Liver (tissue), 3 donors: ENCODE measurements around the gene PODN.

Source experiments
- ATF3 ChIP-seq: IDR thresholded peaks from 2 replicates; pipeline ENCODE4 v1.6.1; 2016; ENCODE audit warnings: antibody characterized with exemption
- EGR1 ChIP-seq, 2 donors: IDR thresholded peaks; 2 replicates each; pipeline ENCODE4 v1.6.1; 2016 to 2018; ENCODE audit warnings: antibody characterized with exemption in 2 of 2, low read depth in 2 of 2
- GABPA ChIP-seq, 2 donors: IDR thresholded peaks in 1 of 2; conservative IDR thresholded peaks in 1 of 2; 2 replicates each; pipeline ENCODE4 v1.6.1; 2016; ENCODE audit warnings: antibody characterized with exemption in 2 of 2, mild to moderate bottlenecking in 1 of 2, moderate library complexity in 1 of 2
- HNF4G ChIP-seq: IDR thresholded peaks from 2 replicates; pipeline ENCODE4 v1.6.1; 2016; ENCODE audit warnings: antibody characterized with exemption
- JUND ChIP-seq, 2 donors: IDR thresholded peaks; 2 replicates each; pipeline ENCODE4 v1.6.1; 2016; ENCODE audit warnings: antibody characterized with exemption in 2 of 2
- MAX ChIP-seq: IDR thresholded peaks from 2 replicates; pipeline ENCODE4 v1.6.1; 2016; ENCODE audit warnings: antibody characterized with exemption
- NR2F2 ChIP-seq: IDR thresholded peaks from 2 replicates; pipeline ENCODE4 v1.6.1; 2016; ENCODE audit warnings: antibody characterized with exemption
- RAD21 ChIP-seq, 2 donors: IDR thresholded peaks; 2 replicates each; pipeline ENCODE4 v1.6.1; 2016; ENCODE audit warnings: antibody characterized with exemption in 2 of 2, mild to moderate bottlenecking in 2 of 2
- REST ChIP-seq: IDR thresholded peaks from 2 replicates; pipeline ENCODE4 v1.6.1; 2016; ENCODE audit warnings: antibody characterized with exemption, mild to moderate bottlenecking
- SP1 ChIP-seq: IDR thresholded peaks from 2 replicates; pipeline ENCODE4 v1.6.1; 2018; ENCODE audit warnings: antibody characterized with exemption, mild to moderate bottlenecking
- TAF1 ChIP-seq: conservative IDR thresholded peaks from 2 replicates; pipeline ENCODE4 v1.6.1; 2016; ENCODE audit warnings: antibody characterized with exemption, mild to moderate bottlenecking
- YY1 ChIP-seq: IDR thresholded peaks from 2 replicates; pipeline ENCODE4 v1.6.1; 2016; ENCODE audit warnings: antibody characterized with exemption, mild to moderate bottlenecking
- TF ChIP-seq, protein P1 (sequence below): fragments of 150-350 bp; IDR thresholded peaks from 2 replicates; pipeline ENCODE4 v1.5.1; 2017; ENCODE audit warnings: improper control_type of control experiment, low read depth, low read length; ENCODE audit not compliant: missing input control
- TF ChIP-seq, protein P2 (sequence below): IDR thresholded peaks from 2 replicates; pipeline ENCODE4 v1.6.1; 2016; ENCODE audit warnings: antibody characterized with exemption
- donor health status: healthy.
- donor health status: healthy.

GRCh38 chr1:53075761-53076163, 13.7 kb downstream of the PODN start:
- TF ChIP-seq REST (no peak), MAX (no peak), SP1 (no peak), ATF3 (no peak), YY1 (no peak), EGR1 (IDR thresholded peaks at IDR 0.05; ENCODE audit: low read depth in 2 of 2) (no peak), NR2F2 (peak; percentile 31), TAF1 (no peak), GABPA (IDR thresholded peaks at IDR 0.05 in 1 of 2, conservative IDR thresholded peaks at IDR 0.05 in 1 of 2) (no peak), JUND (IDR thresholded peaks at IDR 0.05) (no peak), RAD21 (IDR thresholded peaks at IDR 0.05) (no peak), HNF4G (no peak)
- TF ChIP-seq, protein P1, sequence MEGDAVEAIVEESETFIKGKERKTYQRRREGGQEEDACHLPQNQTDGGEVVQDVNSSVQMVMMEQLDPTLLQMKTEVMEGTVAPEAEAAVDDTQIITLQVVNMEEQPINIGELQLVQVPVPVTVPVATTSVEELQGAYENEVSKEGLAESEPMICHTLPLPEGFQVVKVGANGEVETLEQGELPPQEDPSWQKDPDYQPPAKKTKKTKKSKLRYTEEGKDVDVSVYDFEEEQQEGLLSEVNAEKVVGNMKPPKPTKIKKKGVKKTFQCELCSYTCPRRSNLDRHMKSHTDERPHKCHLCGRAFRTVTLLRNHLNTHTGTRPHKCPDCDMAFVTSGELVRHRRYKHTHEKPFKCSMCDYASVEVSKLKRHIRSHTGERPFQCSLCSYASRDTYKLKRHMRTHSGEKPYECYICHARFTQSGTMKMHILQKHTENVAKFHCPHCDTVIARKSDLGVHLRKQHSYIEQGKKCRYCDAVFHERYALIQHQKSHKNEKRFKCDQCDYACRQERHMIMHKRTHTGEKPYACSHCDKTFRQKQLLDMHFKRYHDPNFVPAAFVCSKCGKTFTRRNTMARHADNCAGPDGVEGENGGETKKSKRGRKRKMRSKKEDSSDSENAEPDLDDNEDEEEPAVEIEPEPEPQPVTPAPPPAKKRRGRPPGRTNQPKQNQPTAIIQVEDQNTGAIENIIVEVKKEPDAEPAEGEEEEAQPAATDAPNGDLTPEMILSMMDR, result no peak
- TF ChIP-seq, protein P2, sequence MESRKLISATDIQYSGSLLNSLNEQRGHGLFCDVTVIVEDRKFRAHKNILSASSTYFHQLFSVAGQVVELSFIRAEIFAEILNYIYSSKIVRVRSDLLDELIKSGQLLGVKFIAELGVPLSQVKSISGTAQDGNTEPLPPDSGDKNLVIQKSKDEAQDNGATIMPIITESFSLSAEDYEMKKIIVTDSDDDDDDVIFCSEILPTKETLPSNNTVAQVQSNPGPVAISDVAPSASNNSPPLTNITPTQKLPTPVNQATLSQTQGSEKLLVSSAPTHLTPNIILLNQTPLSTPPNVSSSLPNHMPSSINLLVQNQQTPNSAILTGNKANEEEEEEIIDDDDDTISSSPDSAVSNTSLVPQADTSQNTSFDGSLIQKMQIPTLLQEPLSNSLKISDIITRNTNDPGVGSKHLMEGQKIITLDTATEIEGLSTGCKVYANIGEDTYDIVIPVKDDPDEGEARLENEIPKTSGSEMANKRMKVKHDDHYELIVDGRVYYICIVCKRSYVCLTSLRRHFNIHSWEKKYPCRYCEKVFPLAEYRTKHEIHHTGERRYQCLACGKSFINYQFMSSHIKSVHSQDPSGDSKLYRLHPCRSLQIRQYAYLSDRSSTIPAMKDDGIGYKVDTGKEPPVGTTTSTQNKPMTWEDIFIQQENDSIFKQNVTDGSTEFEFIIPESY, result no peak
